ENCODE measurements around the gene TBC1D22A.

The TBC1D22A gene

GRCh38 chr22:46737105-46737975 lies 25.1 kb upstream of the TBC1D22A start:
- Histone ChIP-seq H3K4me1 (ENCODE audit: control insufficient read depth, insufficient read depth, low read length, poor library complexity, severe bottlenecking) (peaks cover 51% of the 10 kb centered on the region), H3K9me3 (ENCODE audit: control insufficient read depth, low read length) (no peaks in the 10 kb centered on the region), H3K27ac (ENCODE audit: insufficient read depth, low read length, poor library complexity, severe bottlenecking) (peak overlapping the region; percentile 89), H3K36me3 (ENCODE audit: control insufficient read depth, insufficient read depth, low read length) (no peaks in the 10 kb centered on the region), H3K4me3 (ENCODE audit: insufficient read depth, low read depth, low read length, poor library complexity, severe bottlenecking) (peak overlapping the region; percentile 93), H3K27me3 (replicated peaks; ENCODE audit: control insufficient read depth, insufficient read depth, low read length, poor library complexity, severe bottlenecking) (no peaks in the 10 kb centered on the region)
- DNase-seq, result peak in 2 of 3 donors; percentile 27 to 37

GRCh38 chr22:46737976-46738646 lies 24.3 kb upstream of the TBC1D22A start, which contains the start of gene CERK:
Gene CERK, minus strand, starts transcription at chr22:46738252. Its CDS starts 104 bp downstream, at chr22:46738148.
- no peaks in the 10 kb centered on the region for H3K27me3 ChIP-seq (replicated peaks; ENCODE audit: control insufficient read depth, insufficient read depth, low read length, poor library complexity, severe bottlenecking)
- no peaks in the 10 kb centered on the region for H3K36me3 ChIP-seq (ENCODE audit: control insufficient read depth, insufficient read depth, low read length)
- H3K4me1 ChIP-seq (ENCODE audit: control insufficient read depth, insufficient read depth, low read length, poor library complexity, severe bottlenecking), result peaks cover 45% of the 10 kb centered on the region
- peak within 1 kb of the TSS; percentile 93 for H3K4me3 ChIP-seq (ENCODE audit: insufficient read depth, low read depth, low read length, poor library complexity, severe bottlenecking)
- peak; percentile 65 to 73 (median 73) for DNase-seq
- peak within 1 kb of the TSS; percentile 89 for H3K27ac ChIP-seq (ENCODE audit: insufficient read depth, low read length, poor library complexity, severe bottlenecking)
- H3K9me3 ChIP-seq (ENCODE audit: control insufficient read depth, low read length), result no peaks in the 10 kb centered on the region

DNA sequence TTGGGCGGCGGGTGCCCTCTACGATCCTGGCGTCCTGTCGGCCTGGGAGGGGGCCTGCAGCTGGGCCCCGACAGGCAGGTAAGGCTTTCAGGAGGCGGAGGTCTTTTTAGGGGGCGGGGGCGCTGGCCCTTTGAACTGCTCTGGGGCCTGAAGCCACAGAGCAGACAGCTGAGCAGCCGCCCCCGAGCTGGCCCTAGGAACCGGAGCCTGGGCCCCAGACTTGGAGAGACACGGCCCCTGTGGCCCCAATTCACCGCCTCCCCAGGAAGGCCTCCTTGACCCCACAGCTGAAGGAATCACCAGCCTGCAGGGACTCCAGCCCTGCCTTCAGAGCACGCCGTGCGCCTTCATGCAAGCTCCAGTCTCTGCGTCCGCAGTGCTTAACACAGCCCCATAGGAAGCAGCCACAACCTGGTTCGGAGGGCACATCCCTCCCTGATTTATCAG lies 23.8 kb upstream of the TBC1D22A start:
- Histone ChIP-seq H3K9me3 (ENCODE audit: control insufficient read depth, low read length) (no peaks in the 10 kb centered on the region), H3K4me3 (ENCODE audit: insufficient read depth, low read depth, low read length, poor library complexity, severe bottlenecking) (peak overlapping the region; percentile 79), H3K4me1 (ENCODE audit: control insufficient read depth, insufficient read depth, low read length, poor library complexity, severe bottlenecking) (peaks cover 42% of the 10 kb centered on the region), H3K27me3 (replicated peaks; ENCODE audit: control insufficient read depth, insufficient read depth, low read length, poor library complexity, severe bottlenecking) (no peaks in the 10 kb centered on the region), H3K27ac (ENCODE audit: insufficient read depth, low read length, poor library complexity, severe bottlenecking) (peak overlapping the region; percentile 89), H3K36me3 (ENCODE audit: control insufficient read depth, insufficient read depth, low read length) (no peaks in the 10 kb centered on the region)
- no peak for DNase-seq

GRCh38 chr22:46739094-46739870 lies 23.2 kb upstream of the TBC1D22A start:
- DNase-seq, result peak; percentile 66 to 81 (median 74)
- peak overlapping the region; percentile 89 for H3K27ac ChIP-seq (ENCODE audit: insufficient read depth, low read length, poor library complexity, severe bottlenecking)
- H3K9me3 ChIP-seq (ENCODE audit: control insufficient read depth, low read length), result no peaks in the 10 kb centered on the region
- no peaks in the 10 kb centered on the region for H3K27me3 ChIP-seq (replicated peaks; ENCODE audit: control insufficient read depth, insufficient read depth, low read length, poor library complexity, severe bottlenecking)
- no peaks in the 10 kb centered on the region for H3K36me3 ChIP-seq (ENCODE audit: control insufficient read depth, insufficient read depth, low read length)
- peak overlapping the region; percentile 79 for H3K4me3 ChIP-seq (ENCODE audit: insufficient read depth, low read depth, low read length, poor library complexity, severe bottlenecking)
- peaks cover 37% of the 10 kb centered on the region for H3K4me1 ChIP-seq (ENCODE audit: control insufficient read depth, insufficient read depth, low read length, poor library complexity, severe bottlenecking)

- no peaks in the 10 kb centered on the region for H3K36me3 ChIP-seq (ENCODE audit: control insufficient read depth, insufficient read depth, low read length)
- H3K27me3 ChIP-seq (replicated peaks; ENCODE audit: control insufficient read depth, insufficient read depth, low read length, poor library complexity, severe bottlenecking), result no peaks in the 10 kb centered on the region
- no peak for DNase-seq
- no peak overlapping the region for H3K4me3 ChIP-seq (ENCODE audit: insufficient read depth, low read depth, low read length, poor library complexity, severe bottlenecking)
- H3K27ac ChIP-seq (ENCODE audit: insufficient read depth, low read length, poor library complexity, severe bottlenecking), result no peak overlapping the region
- H3K4me1 ChIP-seq (ENCODE audit: control insufficient read depth, insufficient read depth, low read length, poor library complexity, severe bottlenecking), result peaks cover 20% of the 10 kb centered on the region
- H3K9me3 ChIP-seq (ENCODE audit: control insufficient read depth, low read length), result no peaks in the 10 kb centered on the region
These were observed 21.3 kb upstream of the TBC1D22A start for GRCh38 chr22:46740910-46741780.

DNA sequence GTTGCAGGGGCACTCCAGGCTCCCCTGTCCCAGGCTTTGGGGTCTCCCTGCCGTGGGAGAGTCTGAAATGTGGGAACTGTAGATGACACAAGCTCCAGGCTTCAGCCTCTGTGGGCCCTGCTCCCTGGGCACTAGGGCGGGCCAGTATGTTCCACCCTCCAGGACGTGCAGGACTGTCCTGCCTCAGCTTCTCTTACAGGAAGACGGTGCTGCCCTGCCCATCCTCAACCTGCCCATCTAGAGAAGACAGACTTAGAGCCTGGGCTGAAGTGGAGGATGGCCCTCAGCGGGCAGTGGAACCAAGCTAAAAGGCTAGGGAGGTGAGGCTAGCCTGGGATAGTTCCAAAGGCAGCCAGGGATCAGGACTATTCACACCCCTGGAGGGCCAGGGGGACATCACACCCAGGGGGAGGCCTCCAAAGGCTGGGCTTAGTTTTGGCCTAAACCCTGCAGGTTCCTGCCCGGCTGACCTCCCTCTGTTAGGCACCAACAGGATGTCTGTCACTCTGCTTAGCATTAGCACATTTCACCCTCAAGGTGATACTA lies 20.4 kb upstream of the TBC1D22A start:
- H3K27ac ChIP-seq (ENCODE audit: insufficient read depth, low read length, poor library complexity, severe bottlenecking), result no peak overlapping the region
- H3K27me3 ChIP-seq (replicated peaks; ENCODE audit: control insufficient read depth, insufficient read depth, low read length, poor library complexity, severe bottlenecking), result no peaks in the 10 kb centered on the region
- H3K4me3 ChIP-seq (ENCODE audit: insufficient read depth, low read depth, low read length, poor library complexity, severe bottlenecking), result no peak overlapping the region
- H3K9me3 ChIP-seq (ENCODE audit: control insufficient read depth, low read length), result no peaks in the 10 kb centered on the region
- peaks cover 13% of the 10 kb centered on the region for H3K4me1 ChIP-seq (ENCODE audit: control insufficient read depth, insufficient read depth, low read length, poor library complexity, severe bottlenecking)
- H3K36me3 ChIP-seq (ENCODE audit: control insufficient read depth, insufficient read depth, low read length), result no peaks in the 10 kb centered on the region
- no peak for DNase-seq

GRCh38 chr22:46742576-46743221 lies 19.8 kb upstream of the TBC1D22A start:
- H3K36me3 ChIP-seq (ENCODE audit: control insufficient read depth, insufficient read depth, low read length), result no peaks in the 10 kb centered on the region
- H3K27me3 ChIP-seq (replicated peaks; ENCODE audit: control insufficient read depth, insufficient read depth, low read length, poor library complexity, severe bottlenecking), result no peaks in the 10 kb centered on the region
- no peak overlapping the region for H3K27ac ChIP-seq (ENCODE audit: insufficient read depth, low read length, poor library complexity, severe bottlenecking)
- no peak overlapping the region for H3K4me3 ChIP-seq (ENCODE audit: insufficient read depth, low read depth, low read length, poor library complexity, severe bottlenecking)
- no peak for DNase-seq
- H3K9me3 ChIP-seq (ENCODE audit: control insufficient read depth, low read length), result no peaks in the 10 kb centered on the region
- H3K4me1 ChIP-seq (ENCODE audit: control insufficient read depth, insufficient read depth, low read length, poor library complexity, severe bottlenecking), result peaks cover 13% of the 10 kb centered on the region

- H3K36me3 ChIP-seq (ENCODE audit: control insufficient read depth, insufficient read depth, low read length), result no peaks in the 10 kb centered on the region
- no peak overlapping the region for H3K4me3 ChIP-seq (ENCODE audit: insufficient read depth, low read depth, low read length, poor library complexity, severe bottlenecking)
- H3K4me1 ChIP-seq (ENCODE audit: control insufficient read depth, insufficient read depth, low read length, poor library complexity, severe bottlenecking), result peaks cover 16% of the 10 kb centered on the region
- H3K27me3 ChIP-seq (replicated peaks; ENCODE audit: control insufficient read depth, insufficient read depth, low read length, poor library complexity, severe bottlenecking), result no peaks in the 10 kb centered on the region
- no peak overlapping the region for H3K27ac ChIP-seq (ENCODE audit: insufficient read depth, low read length, poor library complexity, severe bottlenecking)
- DNase-seq, result no peak
- H3K9me3 ChIP-seq (ENCODE audit: control insufficient read depth, low read length), result no peaks in the 10 kb centered on the region
These were observed 17.9 kb upstream of the TBC1D22A start for GRCh38 chr22:46744581-46744980.

All from effector memory CD4-positive, alpha-beta T cell (primary cell).